Measurements from ENCODE around the gene CLEC1A.

The CLEC1A gene, protein sequence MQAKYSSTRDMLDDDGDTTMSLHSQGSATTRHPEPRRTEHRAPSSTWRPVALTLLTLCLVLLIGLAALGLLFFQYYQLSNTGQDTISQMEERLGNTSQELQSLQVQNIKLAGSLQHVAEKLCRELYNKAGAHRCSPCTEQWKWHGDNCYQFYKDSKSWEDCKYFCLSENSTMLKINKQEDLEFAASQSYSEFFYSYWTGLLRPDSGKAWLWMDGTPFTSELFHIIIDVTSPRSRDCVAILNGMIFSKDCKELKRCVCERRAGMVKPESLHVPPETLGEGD

DNA sequence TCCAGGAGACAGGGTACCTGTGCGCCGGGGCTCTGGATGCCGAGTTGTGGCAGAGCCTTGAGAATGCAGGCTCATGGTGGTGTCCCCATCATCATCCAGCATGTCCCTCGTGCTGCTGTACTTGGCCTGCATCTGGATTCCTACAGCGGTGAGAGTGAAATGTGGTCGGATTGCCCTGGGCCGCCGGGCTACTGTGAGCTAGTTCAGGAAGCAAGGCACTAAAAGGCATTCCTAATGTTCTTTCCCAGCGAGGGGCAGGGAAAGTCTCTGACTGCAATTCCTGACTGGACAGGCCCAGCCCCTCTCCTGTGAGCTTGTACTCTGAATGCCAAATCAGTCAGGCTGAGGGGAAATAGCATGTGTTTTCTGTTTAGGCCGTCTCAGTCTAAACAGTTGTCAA lies at the start of gene CLEC1A:
Gene CLEC1A (minus strand): TSS at position 195 of the 400 bp plus-strand sequence. CDS start 63 bp downstream, at position 132.
- DNase-seq: no peak

DNA sequence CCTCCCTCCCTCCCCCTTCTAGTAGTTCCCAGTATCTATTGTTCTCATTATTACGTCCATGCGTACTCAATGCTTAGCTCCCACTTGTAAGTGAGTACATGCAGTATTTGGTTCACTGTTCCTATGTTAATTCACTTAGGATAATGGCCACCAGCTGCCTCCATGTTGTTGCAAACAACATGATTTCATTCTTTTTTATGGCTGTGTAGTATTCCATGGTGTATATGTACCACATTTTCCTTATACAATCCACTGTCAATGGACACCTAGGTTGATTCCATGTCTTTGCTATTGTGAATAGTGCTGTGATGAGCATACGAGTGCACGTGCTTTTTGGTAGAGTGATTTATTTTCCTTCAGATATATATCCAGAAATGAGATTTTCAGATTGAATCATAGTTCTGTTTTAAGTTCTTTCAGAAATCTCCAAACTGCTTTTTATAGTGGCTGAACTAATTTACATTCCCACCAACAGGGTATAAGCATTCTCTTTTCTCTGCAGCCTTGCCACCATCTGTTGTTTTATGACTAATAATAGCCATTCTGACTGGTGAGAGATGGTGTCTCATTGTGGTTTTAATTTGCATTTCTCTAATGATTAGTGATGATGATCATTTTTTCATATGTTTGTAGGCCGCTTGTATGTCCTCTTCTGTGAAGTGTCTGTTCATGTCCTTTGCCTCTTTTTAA lies 49.1 kb upstream of the CLEC1A start:
- no peak for DNase-seq

DNA sequence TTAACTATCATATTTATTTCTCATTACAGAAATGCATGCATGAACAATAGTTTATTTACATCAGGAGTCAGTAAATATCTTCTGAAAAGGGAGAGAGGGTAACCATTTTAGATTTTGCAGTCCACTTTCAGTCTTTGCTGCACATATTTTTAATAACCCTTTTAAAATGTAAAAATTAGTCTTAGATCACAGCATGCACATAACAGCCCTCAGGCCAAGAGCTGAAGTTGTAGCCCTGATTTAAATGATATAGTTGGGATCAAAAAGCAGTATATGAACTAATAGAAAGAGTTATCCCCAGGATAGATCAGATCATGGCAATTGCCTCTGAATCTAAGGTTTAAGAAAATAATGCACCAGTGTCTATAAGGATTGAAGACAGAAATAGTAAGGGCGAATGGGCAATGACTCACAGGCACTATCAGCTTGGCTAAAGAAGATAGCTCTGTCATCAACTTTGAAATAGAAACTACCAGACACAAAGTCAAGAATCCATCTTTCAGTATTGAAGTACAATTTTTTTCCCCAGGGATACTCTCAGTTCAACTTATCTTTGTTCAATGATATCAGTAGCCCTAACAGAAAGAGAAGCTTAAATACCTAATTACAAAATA lies 44.3 kb upstream of the CLEC1A start:
- no peak for DNase-seq

DNA sequence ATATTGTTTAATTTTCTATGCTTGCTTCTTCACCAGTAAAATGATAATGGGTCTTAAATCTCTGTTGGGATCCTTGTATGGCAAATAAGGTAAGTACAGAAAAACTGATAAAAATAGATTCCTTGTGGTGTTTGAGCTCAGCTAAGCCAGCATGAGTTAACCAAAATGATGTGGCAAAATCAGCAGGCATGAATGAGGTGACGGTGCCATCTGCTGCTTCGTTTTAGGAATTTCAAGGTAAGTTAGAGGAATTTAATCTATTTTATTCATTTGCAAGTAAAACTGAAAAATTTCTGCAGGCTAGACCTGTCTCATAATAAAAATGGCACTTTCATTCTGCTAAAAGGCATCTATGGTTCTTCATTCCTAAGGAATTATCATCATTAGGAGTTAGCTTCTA lies 41.2 kb upstream of the CLEC1A start:
- DNase-seq: no peak

DNA sequence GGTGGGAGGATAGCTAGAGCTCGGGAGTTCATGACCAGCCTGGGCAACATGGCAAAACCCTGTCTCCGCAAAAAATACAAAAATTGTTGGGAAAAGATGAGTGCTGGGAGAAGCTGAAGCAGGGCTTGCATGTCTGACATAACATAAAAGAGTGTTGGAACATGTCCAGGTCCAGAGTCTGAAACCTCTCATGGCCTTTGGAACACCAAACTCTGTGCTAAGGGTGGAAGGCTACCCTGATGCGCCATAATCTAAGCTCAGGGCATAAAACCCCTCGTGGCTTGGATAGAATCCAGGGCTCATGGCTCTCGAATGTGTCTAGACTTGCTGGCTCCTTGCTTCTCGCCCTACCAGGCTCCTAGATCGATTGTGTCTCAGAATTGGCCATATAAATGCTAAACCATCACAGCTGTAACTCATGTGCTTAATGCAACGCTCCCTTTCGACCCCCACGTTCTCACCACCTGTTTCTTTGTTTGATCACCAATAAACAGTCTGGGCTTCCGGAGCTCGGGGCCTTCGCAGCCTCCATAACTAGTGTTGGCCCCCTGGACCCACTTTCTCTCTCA lies 37.9 kb upstream of the CLEC1A start:
- no peak for DNase-seq

DNA sequence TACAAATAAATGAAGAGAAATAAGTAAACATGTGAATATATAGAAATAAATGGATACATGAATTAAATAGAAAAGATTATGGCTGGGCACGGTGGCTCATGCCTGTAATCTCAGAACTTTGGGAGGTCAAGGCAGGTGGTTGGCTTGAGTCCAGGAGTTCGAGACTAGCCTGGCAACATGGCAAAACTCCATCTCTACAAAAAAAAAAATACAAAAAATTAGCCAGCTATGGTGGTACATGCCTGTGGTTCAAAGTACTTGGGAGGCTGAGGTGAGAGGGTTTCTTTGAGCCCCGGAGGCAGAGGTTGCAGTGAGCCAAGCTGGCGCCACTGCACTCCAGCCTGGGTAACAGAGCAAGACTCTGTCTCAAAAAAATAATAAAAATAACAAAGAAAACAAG lies 36.3 kb upstream of the CLEC1A start:
- DNase-seq: no peak

DNA sequence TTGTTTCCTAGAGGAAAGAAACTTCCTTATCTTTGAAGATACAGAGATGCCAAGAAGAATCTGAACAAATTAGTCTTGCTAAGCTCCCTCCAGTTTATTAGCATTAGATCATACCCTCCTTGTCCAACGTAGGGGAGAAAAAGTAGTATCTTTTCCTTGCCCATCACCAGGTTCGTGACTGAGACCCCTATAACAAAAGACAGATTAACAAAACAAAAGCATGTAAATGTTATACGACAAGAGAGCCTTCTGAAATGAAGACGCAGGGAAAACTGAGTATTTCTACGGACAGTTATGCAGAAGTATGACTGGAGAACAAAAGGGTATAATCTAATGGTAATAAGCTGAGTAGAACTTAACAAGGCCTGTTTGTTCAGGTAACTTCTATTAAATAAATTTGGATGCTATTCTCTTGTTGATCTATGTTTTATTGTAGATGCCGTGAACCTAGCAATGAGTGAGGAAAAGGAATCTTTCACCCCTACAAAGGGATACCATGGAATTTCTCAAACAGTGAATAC lies 34.1 kb upstream of the CLEC1A start:
- no peak for DNase-seq

DNA sequence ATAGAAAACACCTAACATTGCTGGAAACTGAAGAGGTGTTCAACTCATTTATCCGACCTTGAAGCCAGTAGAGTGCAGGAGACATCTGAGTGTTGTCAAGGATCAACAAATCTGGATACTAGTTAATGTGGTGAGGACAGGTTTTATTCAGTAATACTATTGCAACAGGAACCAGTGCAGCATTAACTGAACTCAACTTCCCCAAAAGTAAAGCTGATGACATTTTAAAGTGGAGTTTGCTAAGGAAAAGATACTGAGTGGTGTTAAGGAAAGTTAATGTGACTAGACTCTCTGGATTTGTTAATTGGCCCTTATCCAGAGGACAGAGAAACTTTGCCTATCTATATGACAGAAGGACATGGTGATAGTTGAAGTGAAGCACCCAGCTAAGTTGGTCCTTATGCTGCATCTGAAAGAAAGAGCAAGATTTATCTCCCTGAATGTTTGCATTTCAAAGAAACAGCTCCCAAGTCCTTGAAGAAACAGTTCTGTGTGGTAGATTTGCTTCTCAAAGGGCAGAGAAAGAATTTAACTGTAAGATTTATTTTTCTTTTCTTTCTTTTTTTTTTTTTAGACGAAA lies 32.4 kb upstream of the CLEC1A start:
- DNase-seq: no peak

DNA sequence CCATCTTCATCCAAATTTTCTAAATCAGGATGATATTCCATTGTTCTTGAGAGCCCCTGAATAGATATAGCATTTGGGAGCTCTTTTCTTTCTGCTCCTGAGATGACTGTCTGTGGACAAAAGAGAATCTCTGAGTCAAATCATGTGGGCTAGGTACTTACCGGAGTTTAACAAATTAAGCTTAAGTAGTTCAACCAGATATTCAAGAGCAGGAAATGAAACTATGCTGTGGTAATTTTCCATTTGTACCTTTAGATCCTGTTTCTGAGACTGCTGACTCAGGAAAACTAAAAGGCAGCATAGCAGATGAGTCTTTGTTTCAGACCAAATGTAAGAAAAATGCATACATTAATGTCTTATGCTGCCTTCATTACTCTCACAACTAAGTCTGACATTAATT lies 31.3 kb upstream of the CLEC1A start, which contains the start of gene CLEC7A:
Gene CLEC7A (minus strand): TSS at position 158 of the 400 bp plus-strand sequence. CDS start 117 bp downstream, at position 41.
- DNase-seq: no peak

DNA sequence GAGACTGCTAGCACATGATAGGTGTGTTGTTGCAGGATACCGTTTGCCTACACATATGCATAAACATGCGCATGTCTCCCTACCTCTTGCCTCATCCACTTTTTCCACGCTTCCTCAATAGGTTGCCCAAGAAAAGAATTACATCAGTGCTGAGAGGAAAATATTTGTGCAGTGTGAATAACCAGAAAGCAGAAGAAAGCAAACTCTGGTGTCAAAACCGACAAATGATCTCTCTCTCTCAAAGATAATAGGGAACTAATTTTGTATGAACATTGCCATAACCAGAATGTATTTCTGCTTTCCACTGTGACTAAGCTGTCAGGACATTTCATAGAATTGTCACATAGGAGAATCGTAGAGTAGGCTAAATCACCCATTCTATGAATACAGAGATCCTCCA lies 29.9 kb upstream of the CLEC1A start:
- DNase-seq: no peak

DNA sequence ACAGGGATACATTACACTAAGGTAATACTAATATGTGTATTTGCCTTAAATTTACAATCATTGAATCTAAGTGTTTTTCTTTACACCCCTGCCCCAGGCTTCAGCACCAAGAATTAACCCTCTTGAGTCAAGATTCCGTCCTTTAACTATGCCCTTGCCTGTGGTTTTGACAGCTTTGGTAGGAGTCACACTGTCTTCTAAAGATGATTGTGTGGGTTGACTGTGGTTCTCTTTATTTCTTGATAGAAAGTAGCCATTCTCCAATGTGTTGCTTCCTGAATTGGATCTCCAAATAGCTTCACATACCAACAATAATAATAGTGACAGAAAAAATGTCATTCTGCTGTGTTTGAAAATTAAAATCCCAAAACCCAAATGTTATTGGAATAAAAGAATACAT lies 27.6 kb upstream of the CLEC1A start:
- no peak for DNase-seq

DNA sequence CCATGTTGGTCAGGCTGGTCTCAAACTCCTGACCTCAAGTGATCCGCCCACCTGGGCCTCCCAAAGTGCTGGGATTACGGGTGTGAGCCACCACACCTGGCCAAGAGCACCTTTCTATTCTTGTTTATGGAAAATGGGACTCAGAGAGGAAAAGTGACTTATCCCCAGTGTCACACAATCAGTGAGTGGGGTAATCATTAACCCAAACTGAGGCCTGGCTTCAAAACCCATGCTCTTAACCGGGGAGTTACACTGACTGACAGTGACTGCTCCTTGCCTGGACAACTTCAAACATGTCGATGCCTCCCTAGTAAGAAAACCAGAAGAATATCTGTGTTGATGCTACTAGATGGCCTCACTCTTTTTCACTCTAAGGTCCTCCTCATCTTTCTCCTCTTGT lies 23.9 kb upstream of the CLEC1A start:
- no peak for DNase-seq

DNA sequence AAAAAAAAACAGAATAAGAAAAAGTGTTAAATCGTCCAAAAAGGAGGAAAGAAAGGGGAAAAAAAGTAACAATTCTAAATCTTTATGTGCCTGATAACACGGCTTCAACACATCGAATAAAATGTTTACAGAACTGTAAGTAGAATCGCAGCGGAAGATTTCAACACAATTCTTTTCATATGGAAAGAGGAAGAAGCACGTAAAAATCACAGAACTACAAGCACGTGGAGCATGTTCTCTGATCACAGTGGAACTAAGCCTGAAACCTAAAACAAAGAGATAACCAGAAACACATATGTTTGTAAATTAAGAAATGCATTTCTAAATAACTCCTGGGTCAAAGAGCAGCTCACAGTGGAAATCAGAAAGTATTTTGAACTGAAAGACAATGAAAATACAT lies 22.5 kb upstream of the CLEC1A start:
- no peak for DNase-seq

DNA sequence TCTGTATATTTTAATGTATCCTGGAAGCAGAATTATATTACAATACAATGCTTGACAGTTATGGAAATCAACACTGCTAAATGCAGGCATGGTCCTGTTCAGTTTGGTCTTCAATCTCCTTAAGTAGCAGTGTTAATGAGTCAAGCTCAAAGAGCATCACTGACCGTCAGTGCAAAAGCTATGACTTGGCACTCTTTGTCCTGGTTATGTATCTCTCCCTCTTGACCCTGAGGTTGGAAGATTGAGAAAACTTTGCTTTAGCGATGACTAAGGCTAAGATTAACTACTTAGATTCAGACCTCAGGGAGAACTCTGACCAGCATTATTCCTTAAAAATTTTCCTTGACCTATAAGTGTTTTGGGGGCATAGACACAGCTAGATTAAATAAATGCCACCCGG lies 20.3 kb upstream of the CLEC1A start:
- no peak for DNase-seq

DNA sequence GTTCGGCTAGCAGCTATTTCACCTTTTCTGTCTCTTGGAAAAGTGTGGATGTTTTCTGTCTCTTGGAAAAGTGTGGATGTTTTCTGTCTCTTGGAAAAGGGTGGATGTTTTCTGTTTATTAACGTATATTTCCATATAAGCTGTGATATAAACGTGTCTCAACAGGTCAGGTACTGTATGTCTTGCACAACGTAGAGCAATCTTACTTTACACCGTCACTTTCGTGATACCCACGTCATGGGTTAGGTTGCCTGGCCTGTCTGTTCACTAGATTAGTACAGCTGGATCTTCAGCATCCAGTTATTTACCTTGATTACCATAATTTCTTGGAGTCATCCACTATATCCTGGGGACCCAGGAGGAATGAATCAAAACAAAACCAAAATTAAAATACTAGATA lies 17.1 kb upstream of the CLEC1A start:
- no peak for DNase-seq

DNA sequence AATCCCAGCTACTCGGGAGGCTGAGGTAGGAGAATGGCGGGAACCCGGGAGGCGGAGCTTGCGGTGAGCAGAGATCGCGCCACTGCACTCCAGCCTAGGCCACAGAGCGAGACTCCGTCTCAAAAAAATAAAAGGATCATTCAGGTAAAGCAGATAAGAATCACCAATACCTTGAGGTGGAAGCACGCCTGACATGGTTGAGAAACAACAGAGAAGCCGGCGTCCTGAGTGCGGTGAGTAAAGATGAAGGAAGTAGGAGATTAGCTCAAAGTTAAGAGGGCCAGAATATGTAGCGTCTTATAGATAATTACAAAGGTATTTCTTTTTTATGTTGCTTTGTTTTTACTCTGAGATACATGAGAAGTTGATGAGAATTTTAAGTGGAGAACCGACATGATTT lies 16.5 kb upstream of the CLEC1A start:
- no peak for DNase-seq

DNA sequence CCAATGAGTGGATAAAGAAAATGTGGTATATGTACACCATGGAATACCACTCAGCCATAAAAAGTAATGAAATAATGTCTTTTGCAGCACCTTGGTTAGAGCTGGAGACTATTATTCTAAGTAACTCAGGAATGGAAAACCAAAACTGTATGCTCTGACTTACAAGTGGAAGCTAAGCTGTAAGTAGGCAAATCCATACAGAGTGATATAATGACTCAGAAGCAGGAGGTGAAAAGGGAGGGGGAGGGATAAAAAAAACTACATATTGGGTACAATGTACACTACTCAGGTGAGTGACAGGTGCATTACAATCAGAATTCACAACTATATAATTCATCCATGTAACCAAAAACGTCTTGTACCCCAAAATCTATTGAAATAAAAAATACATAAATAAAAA lies 15.1 kb upstream of the CLEC1A start:
- DNase-seq: no peak

DNA sequence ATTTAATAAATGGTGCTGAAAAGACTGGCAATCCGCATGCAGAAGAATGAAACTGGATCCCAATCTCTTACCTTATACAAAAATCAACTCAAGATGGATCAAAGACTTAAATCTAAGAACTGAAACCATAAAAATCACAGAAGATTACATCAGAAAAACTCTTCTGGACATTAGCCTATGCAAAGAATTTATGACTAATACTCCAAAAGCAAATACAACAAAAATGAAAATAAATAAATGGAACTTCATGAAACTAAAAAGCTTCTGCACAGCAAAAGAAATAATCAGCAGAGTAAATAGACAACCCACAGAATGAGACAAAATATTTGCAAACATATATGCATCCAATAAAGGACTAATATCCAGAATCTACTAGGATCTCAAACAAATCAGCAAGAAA lies 14.3 kb upstream of the CLEC1A start:
- DNase-seq: no peak

DNA sequence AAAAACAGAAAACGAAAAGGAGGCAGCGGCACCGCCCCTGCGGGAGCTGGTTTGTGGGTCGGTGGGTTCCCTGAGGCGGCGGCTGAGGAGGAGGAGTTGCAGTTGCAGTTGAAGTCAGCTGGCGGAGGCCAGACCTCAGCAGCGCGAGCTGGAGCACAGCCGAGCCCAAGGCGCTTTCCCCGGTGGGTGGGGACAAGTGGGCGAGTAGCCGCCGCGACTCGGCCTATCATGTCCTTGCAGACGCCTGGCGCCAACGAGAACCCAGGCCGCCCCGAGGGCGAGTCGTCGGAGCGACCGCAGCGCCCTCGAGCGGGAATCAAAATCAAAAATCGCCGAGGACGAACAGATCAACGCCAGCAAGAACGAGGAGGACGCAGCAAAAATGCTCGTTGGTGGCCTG lies 12.7 kb upstream of the CLEC1A start:
- DNase-seq: no peak

DNA sequence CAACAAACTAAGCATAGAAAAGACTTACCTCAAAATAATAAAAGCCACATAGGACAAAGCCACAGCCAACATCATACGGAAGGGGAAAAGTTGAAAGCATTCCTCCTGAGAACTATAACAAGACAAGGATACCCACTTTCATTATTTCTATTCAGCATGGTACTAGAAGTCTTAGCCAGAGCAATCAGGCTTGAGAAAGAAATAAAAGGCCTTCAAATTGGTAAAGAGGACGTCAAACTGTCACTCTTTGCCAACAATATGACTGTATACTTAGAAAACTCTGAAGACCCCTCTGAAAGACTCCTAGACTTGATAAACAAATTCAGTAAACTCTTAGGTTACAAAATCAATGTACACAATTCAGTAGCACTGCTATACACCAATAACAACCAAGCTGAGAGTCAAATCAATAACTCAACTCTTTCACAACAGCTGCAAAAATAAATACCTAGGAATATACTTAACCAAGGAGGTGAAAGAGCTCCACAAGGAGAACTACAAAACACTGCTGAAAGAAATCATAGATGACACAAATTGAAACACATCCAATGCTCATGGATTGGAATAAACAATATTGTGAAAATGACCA lies 11.6 kb upstream of the CLEC1A start:
- DNase-seq: no peak

DNA sequence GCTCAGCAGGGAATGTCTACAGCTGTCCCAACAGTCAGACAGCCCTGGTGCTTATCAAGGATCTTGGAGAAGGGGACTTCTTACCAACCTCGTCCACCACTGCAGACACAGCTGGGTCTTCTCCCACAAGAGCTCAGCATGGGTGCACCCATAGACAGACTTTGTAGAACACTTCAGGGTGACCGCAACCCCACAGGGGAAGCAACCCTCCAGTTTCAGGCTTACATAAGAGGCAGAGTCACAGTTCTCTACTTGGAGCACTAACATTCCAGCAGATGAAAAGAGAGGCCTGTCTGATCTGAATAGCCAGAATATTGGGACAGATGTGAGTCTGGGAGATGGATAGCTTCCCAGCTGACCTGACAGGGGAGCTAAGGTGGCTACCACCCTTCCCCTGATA lies 3.5 kb upstream of the CLEC1A start:
- no peak for DNase-seq

DNA sequence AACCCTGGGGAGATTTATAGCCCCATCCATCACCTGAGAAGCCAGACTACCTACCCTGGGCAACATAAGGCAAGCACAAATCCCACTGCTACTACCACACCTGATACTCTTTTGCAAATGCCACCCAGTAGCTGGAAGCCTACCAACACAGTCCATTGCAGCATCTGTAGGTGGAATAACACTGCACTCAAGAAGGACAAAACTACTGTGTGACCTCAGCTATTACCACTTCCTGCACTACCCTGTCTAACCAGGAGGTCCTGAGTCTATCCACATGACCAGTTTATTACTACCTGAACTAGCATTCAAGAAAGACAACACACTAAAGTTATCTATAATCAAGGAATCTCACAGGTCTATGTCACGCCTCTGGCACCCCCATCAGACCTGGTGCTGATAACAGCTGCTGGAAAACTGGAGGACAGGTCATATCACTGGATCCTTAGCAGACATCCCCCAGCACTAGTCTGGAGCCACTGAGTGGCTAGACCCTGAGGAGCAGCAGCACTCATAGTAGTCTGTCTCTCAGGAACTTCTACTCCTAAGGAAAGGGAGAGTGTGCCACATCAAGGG lies 2.9 kb upstream of the CLEC1A start:
- no peak for DNase-seq
